ENCODE results near the gene ERCC4.

The ERCC4 gene

DNA sequence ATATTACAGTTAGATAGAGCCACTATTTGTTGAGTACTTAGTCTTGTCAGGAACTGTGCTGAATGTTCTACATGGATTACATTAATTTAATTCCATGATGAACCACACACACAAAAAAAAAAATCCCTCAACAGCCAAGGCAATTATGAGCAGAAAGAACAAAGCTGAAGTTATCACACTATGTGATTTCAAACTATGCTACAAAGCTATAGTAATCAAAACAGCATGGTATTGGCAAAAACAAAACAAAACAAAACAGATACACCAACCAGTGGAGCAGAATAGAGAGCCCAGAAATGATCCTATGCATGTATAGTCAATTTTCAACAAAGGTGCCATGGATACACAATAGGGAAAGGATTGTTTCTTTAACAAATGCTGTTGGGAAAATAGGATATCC lies 8.1 kb upstream of the ERCC4 start:
- no peak for DNase-seq

GRCh38 chr16:13912891-13913290 lies 7.1 kb upstream of the ERCC4 start:
- no peak for DNase-seq

- no peak for DNase-seq
Observed at GRCh38 chr16:13913374-13914292, 6.3 kb upstream of the ERCC4 start.

DNA sequence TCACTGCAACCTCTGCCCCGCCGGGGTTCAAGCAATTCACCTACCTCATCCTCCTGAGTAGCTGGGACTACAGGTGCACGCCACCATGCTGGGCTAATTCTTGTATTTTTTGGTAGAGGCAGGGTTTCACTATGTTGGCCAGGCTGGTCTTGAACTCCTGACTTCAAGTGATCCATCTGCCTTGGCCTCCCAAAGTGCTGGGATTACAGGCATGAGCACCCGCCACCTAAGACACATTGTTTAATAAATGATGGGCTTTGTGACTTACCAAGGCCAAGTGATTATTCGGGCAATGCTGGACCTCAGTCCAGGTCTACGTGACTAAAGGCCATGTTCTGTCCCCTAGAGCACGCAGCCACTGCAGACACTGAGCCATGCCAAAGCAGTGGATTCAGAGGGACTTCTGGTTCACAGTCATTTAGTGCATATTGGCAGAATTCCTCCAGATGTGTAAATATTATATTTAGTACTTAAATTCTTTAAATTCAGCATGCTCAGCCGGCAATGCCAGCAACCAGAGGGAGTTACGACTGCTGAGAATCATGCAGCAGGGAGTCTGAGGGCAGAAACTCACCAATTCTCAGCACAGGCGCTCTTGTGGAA lies 4.8 kb upstream of the ERCC4 start:
- DNase-seq = no peak

DNA sequence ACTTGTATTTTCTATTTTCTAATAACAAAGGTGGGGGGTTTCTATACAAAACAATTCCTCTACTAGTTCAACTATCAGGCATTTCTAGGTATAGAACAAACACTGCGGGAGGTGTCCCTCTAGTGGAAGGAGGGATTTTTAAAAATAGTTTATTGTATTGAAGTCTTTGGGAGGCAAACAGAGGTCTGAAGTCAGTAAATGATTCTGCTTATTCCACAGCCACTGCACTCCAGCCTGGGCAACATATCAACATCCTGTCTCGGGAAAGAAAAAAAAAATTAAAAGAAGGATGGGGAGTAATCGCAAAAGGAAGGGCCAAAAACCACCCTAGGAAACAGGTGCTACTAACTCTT lies 648 bp upstream of the ERCC4 start:
- peak; percentile 26 for DNase-seq

GRCh38 chr16:13920510-13920818 lies 510 bp downstream of the ERCC4 start:
- no peak for DNase-seq

DNA sequence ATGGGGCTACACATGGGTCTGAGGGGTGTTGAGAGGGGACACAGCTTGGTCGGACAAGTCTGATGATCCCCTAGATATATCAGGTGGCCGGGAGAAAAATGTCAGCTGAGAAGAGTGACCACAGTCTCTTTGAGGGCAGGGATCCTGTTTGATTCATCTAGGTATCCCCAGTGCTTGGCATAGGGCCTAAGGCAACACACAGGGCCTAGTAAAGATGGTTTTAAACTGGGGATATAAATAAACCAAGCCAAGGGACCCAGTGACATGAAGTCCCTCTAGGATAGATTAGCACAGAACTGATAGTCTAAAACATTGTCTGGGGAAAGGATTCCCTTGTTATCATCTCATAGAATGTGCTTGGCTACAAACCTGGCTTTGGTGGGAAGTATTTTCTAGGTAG lies 1.4 kb downstream of the ERCC4 start:
- DNase-seq = no peak

DNA sequence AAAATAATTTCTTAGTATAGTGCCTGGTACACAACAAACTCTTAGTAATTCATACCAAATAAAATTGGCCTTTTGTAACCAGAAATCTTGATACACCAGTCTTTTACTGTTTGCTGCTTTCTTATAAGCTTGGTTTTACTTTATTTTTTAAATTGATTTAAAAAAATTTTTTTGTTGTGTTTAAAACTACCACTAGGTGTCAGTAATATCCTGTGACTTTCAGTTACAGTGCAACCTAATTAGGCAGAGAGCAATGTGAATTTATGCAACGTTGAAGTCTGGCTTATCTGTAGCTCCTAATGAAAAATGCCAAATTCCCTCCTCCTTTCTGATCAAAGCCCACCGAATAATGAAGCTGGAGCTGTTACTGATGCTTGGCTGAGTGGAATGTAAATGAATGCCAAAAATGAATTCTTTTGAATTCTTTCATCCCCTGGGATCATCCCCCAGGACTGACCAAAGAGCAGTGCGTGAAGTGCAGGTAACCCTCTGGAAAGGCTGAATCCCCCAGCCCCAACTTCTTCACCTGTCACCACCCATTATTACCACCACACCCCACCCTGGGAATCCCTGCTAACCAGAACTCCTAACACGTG lies 3.8 kb downstream of the ERCC4 start:
- peak; percentile 53 for DNase-seq

GRCh38 chr16:13926464-13926863 lies 6.5 kb downstream of the ERCC4 start:
- no peak for DNase-seq

GRCh38 chr16:13926891-13927290 lies 6.9 kb downstream of the ERCC4 start:
- no peak for DNase-seq

DNA sequence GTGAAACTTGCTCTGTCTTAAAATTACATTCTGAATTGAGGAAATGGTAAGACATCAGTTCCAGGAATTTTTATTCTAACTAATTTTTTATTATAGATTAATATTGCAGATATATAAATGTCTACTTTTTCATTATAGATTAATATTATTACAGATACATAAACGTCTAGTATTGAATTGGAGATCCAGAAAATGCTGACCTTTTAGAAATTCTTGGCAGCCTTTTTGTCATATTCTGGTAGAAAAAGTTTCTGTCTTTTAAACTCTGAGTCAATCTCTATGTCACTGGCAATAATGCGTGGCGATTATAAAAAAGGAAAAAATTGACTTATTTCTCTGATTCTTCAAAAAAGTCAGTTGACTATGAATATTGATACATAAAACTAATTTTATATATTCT lies 8.7 kb downstream of the ERCC4 start:
- DNase-seq = no peak

- DNase-seq = no peak
Observed at GRCh38 chr16:13931845-13932244, 11.9 kb downstream of the ERCC4 start.

DNA sequence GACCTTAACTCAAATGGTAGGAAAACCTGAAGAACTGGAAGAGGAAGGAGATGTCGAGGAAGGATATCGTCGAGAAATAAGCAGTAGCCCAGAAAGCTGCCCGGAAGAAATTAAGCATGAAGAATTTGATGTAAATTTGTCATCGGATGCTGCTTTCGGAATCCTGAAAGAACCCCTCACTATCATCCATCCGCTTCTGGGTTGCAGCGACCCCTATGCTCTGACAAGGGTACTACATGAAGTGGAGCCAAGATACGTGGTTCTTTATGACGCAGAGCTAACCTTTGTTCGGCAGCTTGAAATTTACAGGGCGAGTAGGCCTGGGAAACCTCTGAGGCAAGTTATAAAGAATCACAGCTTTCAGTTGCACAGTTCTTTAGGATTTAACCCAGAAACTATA lies 15.5 kb downstream of the ERCC4 start:
- no peak for DNase-seq

- no peak for DNase-seq
Observed at GRCh38 chr16:13936155-13936554, 16.2 kb downstream of the ERCC4 start.

DNA sequence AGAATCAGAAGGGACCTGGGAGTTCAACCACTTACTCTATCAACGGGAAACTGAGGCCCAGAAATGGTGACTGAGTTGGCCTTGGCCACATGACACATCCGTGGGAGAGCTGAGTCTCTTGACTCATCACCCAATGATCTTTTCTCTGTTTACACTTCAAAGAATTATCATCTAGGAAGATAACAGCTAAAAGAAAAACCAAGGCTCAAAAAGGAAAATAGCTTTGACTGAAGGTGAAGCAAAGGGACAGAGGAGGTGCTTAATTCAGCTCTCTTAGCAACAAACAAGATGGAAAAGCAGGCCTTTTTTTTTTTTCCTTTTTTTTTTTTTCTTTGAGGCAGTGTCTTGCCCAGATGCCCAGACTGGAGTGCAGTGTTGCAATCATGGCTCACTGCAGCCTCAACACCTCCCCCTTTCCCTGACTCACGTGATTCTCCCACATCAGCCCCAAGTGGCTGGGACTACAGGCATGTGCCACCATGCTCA lies 16.7 kb downstream of the ERCC4 start:
- DNase-seq = peak; percentile 69

GRCh38 chr16:13937411-13937810 lies 17.5 kb downstream of the ERCC4 start:
- DNase-seq = no peak

DNA sequence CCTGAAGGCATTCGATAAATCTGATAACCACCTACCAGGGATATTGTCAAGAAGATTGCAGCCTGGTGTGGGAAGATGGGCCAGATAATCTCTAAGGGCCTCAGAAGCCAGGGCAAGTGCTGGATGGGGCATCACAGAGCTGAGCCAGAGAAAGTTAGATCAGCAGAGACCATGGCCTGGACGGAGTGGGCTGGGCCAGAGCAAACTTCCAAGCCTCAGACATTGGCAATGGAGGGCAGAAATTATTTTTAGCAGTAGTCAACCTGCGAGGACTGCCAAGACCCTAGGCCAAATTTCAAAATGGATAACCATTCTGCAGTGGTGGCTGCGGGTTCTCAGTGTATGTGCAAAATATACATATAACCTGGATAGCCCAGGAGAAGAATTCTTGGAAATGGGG lies 18.5 kb downstream of the ERCC4 start:
- no peak for DNase-seq

DNA sequence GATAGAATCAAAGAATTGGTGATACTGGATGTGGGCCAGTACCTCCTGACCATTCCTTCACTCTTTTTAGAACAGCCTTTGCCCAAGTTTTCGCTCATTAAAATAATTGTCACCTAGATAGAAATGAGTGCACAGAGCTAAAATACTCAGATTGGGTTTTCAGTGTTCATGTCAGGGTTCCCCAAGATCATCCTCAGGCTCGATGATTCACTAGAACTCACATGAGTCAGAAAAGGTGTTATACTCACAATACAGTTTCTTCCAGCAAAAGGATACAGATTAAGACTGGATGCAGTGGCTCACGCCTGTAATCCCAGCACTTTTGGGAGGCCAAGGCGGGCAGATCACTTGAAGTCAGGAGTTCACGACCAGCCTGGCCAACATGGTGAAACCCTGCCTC lies 19.9 kb downstream of the ERCC4 start:
- DNase-seq = no peak

GRCh38 chr16:13940397-13940933 lies 20.5 kb downstream of the ERCC4 start:
- DNase-seq = no peak

- DNase-seq = no peak
Observed at GRCh38 chr16:13944816-13945215, 24.9 kb downstream of the ERCC4 start.

GRCh38 chr16:13945744-13946485 lies 26.0 kb downstream of the ERCC4 start:
- no peak for DNase-seq

DNA sequence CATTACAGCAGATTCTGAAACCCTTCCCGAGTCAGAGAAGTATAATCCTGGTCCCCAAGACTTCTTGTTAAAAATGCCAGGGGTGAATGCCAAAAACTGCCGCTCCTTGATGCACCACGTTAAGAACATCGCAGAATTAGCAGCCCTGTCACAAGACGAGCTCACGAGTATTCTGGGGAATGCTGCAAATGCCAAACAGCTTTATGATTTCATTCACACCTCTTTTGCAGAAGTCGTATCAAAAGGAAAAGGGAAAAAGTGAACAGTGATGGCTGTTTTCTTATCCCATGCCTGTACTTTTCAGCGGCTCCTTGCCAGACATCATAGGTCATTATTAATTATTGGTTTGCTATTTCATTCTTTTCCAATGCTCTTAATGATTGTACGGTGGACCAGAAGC lies 28.1 kb downstream of the ERCC4 start:
- DNase-seq = no peak

- no peak for DNase-seq
Observed at GRCh38 chr16:13950821-13951547, 31.0 kb downstream of the ERCC4 start.
